GM12878 (cell line): ENCODE measurements around the gene OPCML. TPM values are rescaled to one million over a fixed set of nuclear protein-coding genes. Genes with fewer than 3 reads are reported as not detected.

Experiments
- ATAC-seq: fragments of 200-7000 bp; cut with Tn5 transposase; 3 replicates; pipeline ENCODE4 v1.9.1; 2020; ENCODE audit warnings: mild to moderate bottlenecking, moderate library complexity
- BruUV-seq: library from RNA; stranded (reverse); fragments of 400-500 nt; replicated peaks from 2 replicates; lab custom pipeline; 2021; lab: Mats Ljungman, UMichigan
- CTCF ChIA-PET: fragments of 300-600 bp; sonication (Branson Sonifier 250); formaldehyde crosslinking; extraction: SDS; loops from one replicate; lab custom pipeline; 2021; ENCODE audit warnings: inconsistent platforms; lab: Yijun Ruan, JAX
- POLR2A ChIA-PET: fragments of 350-600 bp; formaldehyde crosslinking; extraction: SDS; loops from one replicate; lab custom pipeline; 2021; ENCODE audit warnings: inconsistent platforms; lab: Charles Lee
- RAD21 ChIA-PET: fragments of 300-600 bp; sonication (Branson Sonifier 250); formaldehyde crosslinking; loops from one replicate; lab custom pipeline; 2023; ENCODE audit warnings: antibody characterized with exemption; ENCODE audit not compliant: unreplicated experiment; lab: Charles Lee
- SMC1A ChIA-PET: fragments of 300-600 bp; sonication (Branson Sonifier 250); formaldehyde crosslinking; loops from one replicate; lab custom pipeline; 2023; ENCODE audit not compliant: unreplicated experiment, uncharacterized antibody; lab: Charles Lee
- DNase-seq: peaks from one replicate; pipeline ENCODE4 v3.0.0-alpha.2; 2011; ENCODE audit warnings: low read depth, low spot score
- FAIRE-seq: peaks from 3 replicates; lab custom pipeline; 2011; peaks lifted over from hg19 to GRCh38; lab: Jason Lieb, UNC
- H2AFZ ChIP-seq: 2 replicates; pipeline ENCODE4 v1.6.0; 2011; ENCODE audit warnings: low read depth, low read length, control low read depth; ENCODE audit not compliant: control insufficient read depth
- H3K27ac ChIP-seq: 2 replicates; pipeline ENCODE4 v1.5.1; 2011; ENCODE audit warnings: control low read depth; ENCODE audit not compliant: control insufficient read depth, insufficient read depth
- H3K27me3 ChIP-seq, 2 experiments: replicated peaks in 1 of 2; 2 replicates each; pipeline versions ENCODE4 v1.6.0 to v1.6.1; 2011; ENCODE audit warnings: low read length in 1 of 2; ENCODE audit not compliant: control insufficient read depth in 2 of 2, insufficient read depth in 2 of 2
- H3K36me3 ChIP-seq, 2 experiments: 2 replicates each; pipeline ENCODE4 v1.5.1; 2011; ENCODE audit warnings: low read length in 1 of 2; ENCODE audit not compliant: control insufficient read depth in 2 of 2, insufficient read depth in 2 of 2
- H3K4me1 ChIP-seq: 2 replicates; pipeline ENCODE4 v1.6.1; 2011; ENCODE audit warnings: mild to moderate bottlenecking, low read length, moderate library complexity, mixed read lengths; ENCODE audit not compliant: control insufficient read depth, insufficient read depth
- H3K4me2 ChIP-seq: 2 replicates; pipeline ENCODE4 v1.6.0; 2011; ENCODE audit warnings: control low read depth; ENCODE audit not compliant: control insufficient read depth, insufficient read depth
- H3K4me3 ChIP-seq: fragments of 200-600 bp; sonication (generic); 2 replicates; pipeline ENCODE4 v1.5.1; 2016
- H3K79me2 ChIP-seq: 2 replicates; pipeline ENCODE4 v1.6.0; 2011; ENCODE audit warnings: low read length; ENCODE audit not compliant: control insufficient read depth, insufficient read depth
- H3K9ac ChIP-seq: 2 replicates; pipeline ENCODE4 v1.8.0; 2011; ENCODE audit warnings: low read length, control low read depth, mixed read lengths; ENCODE audit not compliant: control insufficient read depth, insufficient read depth
- H3K9me3 ChIP-seq: replicated peaks from 3 replicates; pipeline ENCODE4 v1.5.1; 2011; ENCODE audit warnings: mild to moderate bottlenecking, low read length; ENCODE audit not compliant: control insufficient read depth, insufficient read depth
- H4K20me1 ChIP-seq: 2 replicates; pipeline ENCODE4 v1.6.0; 2011; ENCODE audit not compliant: control insufficient read depth, insufficient read depth
- ATF7 ChIP-seq: fragments of 450-650 bp; IDR thresholded peaks from 2 replicates; pipeline ENCODE4 v1.6.1; 2016; ENCODE audit warnings: low read depth, mild to moderate bottlenecking
- CBX3 ChIP-seq: fragments of 200-600 bp; sonication (generic); IDR thresholded peaks from 2 replicates; pipeline ENCODE4 v1.6.1; 2016; ENCODE audit warnings: low read depth, borderline replicate concordance
- CEBPB ChIP-seq, 2 experiments: fragments of 150-350 bp in 1 of 2; IDR thresholded peaks; 2 replicates each; pipeline ENCODE4 v1.6.1; 2012 to 2014; ENCODE audit warnings: low read depth in 2 of 2, low read length in 2 of 2, borderline replicate concordance in 1 of 2, inconsistent platforms in 1 of 2
- CEBPZ ChIP-seq: fragments of 150-350 bp; IDR thresholded peaks from 2 replicates; pipeline ENCODE4 v1.6.1; 2016; ENCODE audit warnings: low read depth, low read length
- CUX1 ChIP-seq: IDR thresholded peaks from 2 replicates; pipeline ENCODE4 v1.6.1; 2012; ENCODE audit warnings: improper control_type of control experiment, low read depth, low read length; ENCODE audit not compliant: insufficient replicate concordance
- EED ChIP-seq: sonication (generic); IDR thresholded peaks from 2 replicates; pipeline ENCODE4 v1.6.1; 2016; ENCODE audit warnings: antibody characterized with exemption, low read depth
- GABPA ChIP-seq: IDR thresholded peaks from 2 replicates; pipeline ENCODE4 v1.6.1; 2014; ENCODE audit warnings: antibody characterized with exemption, low read depth, mild to moderate bottlenecking, inconsistent platforms
- IRF4 ChIP-seq: IDR thresholded peaks from 2 replicates; pipeline ENCODE4 v1.6.1; 2011; ENCODE audit warnings: low read depth, low read length
- JUND ChIP-seq: IDR thresholded peaks from 2 replicates; pipeline ENCODE4 v1.6.1; 2012; ENCODE audit warnings: low read depth, mild to moderate bottlenecking, low read length, improper control_type of control experiment, moderate library complexity
- NFIC ChIP-seq: IDR thresholded peaks from 2 replicates; pipeline ENCODE4 v1.6.1; 2012; ENCODE audit warnings: low read depth, mild to moderate bottlenecking, inconsistent platforms, low read length, moderate library complexity
- NFXL1 ChIP-seq: fragments of 450-650 bp; IDR thresholded peaks from 2 replicates; pipeline ENCODE4 v1.6.1; 2017; ENCODE audit warnings: antibody characterized with exemption, mild to moderate bottlenecking, borderline replicate concordance
- NR2C2 ChIP-seq: IDR thresholded peaks from 2 replicates; pipeline ENCODE4 v1.6.1; 2011; ENCODE audit warnings: borderline replicate concordance, low read depth; ENCODE audit not compliant: control insufficient read depth, insufficient read length
- RAD21 ChIP-seq: IDR thresholded peaks from 2 replicates; pipeline ENCODE4 v1.6.1; 2011; ENCODE audit warnings: mild to moderate bottlenecking, low read depth, low read length, moderate library complexity; ENCODE audit not compliant: insufficient read depth
- YBX1 ChIP-seq: fragments of 450-650 bp; IDR thresholded peaks from 2 replicates; pipeline ENCODE4 v1.6.1; 2016; ENCODE audit warnings: antibody characterized with exemption
- YY1 ChIP-seq: IDR thresholded peaks from 2 replicates; pipeline ENCODE4 v1.6.1; 2011; ENCODE audit warnings: low read depth, mild to moderate bottlenecking, low read length
- WGBS: methylation state at CpG from one replicate; pipeline ENCODE4 v1.1.6; 2016; ENCODE audit warnings: low lambda C conversion rate; ENCODE audit not compliant: insufficient replicate concordance, insufficient coverage; ENCODE audit errors: missing lambda C conversion rate; 5-methylcytosine and 5-hydroxymethylcytosine counted together
- in situ Hi-C: fragments of 300-500 bp; cut with MboI; formaldehyde crosslinking; loops from 9 replicates; pipeline ENCODE4 v1.14.3; 2018; ENCODE audit warnings: mixed read lengths
- intact Hi-C: fragments of 100-400 bp; cut with micrococcal nuclease; formaldehyde crosslinking; loops from one replicate; pipeline ENCODE4 v1.14.2; 2022; ENCODE audit not compliant: unreplicated experiment
- polyA plus RNA-seq, 11 experiments: library from polyadenylated mRNA; depleted of rRNA in 4 of 11; unstranded in 6 of 11; stranded (reverse) in 5 of 11; fragments of >200 nt; fragmentation: Nextera tagmentation in 4 of 11; fragmentation: Illumina TruSeq in 1 of 11; extraction: Ambion mirVana in 4 of 11; extraction: Trizol in 1 of 11; gene quantifications; 1 replicate in 1 of 11; 2 replicates in 10 of 11; pipeline versions ENCODE4 v1.2.1 to v1.2.3, GENCODE V29; 2011 to 2016; ENCODE audit warnings: inconsistent platforms in 2 of 11, missing spikeins in 2 of 11, low read depth in 1 of 11
- total RNA-seq, 4 experiments: library from RNA; depleted of rRNA in 3 of 4; stranded (reverse); fragments of >200 nt in 3 of 4; fragmentation: Illumina TruSeq in 1 of 4; extraction: Trizol in 1 of 4; gene quantifications; 2 replicates each; pipeline versions ENCODE4 v1.2.1 to v1.2.3, GENCODE V29; 2013 to 2021

Gene OPCML
- total and polyA plus RNA-seq, 10 of the 15 experiments (the other 5 are each of a cell fraction or from before 2014, with no cell fraction given): 0.84 TPM; not detected in 9

GRCh38 chr11:132997396-132997795 lies 534.9 kb downstream of the OPCML start:
- POLR2A ChIA-PET: no interaction called here
- DNase-seq (no peak), FAIRE-seq (no peak), ATAC-seq (no peak)
- no peaks in the 10 kb centered on the region; a peak in 3 of 4 replicates for H3K27me3 ChIP-seq
- intact Hi-C loops: no loop called here
- no peak overlapping the region for H3K9ac ChIP-seq
- no peaks in the 10 kb centered on the region for H4K20me1 ChIP-seq
- BruUV-seq: no TSS peak
- H3K4me2 ChIP-seq: no peak overlapping the region
- no peaks in the 10 kb centered on the region for H3K36me3 ChIP-seq
- H3K9me3 ChIP-seq: no peaks in the 10 kb centered on the region
- no peak overlapping the region for H3K27ac ChIP-seq
- TF ChIP-seq CEBPB (IDR thresholded peaks at IDR 0.05; ENCODE audit: borderline replicate concordance in 1 of 2, low read depth in 2 of 2, low read length in 2 of 2): no peak
- no peak for TF ChIP-seq NR2C2
- TF ChIP-seq CEBPZ: no peak
- no peak for TF ChIP-seq NFIC
- no peak for TF ChIP-seq JUND
- no peak for TF ChIP-seq NFXL1
- TF ChIP-seq YBX1: no peak
- TF ChIP-seq CUX1: no peak
- TF ChIP-seq ATF7: no peak
- no peak for TF ChIP-seq CBX3
- no peak for TF ChIP-seq IRF4
- no peak for TF ChIP-seq RAD21
- no peak for TF ChIP-seq YY1
- no peak for TF ChIP-seq EED
- no peak for TF ChIP-seq GABPA
- RAD21 ChIA-PET: no interaction called here
- WGBS: 3% methylated on average over 5 of the region's 5 CpGs
- H3K4me3 ChIP-seq: no peak overlapping the region
- CTCF ChIA-PET: no interaction called here
- no peaks in the 10 kb centered on the region for H3K4me1 ChIP-seq
- no peaks in the 10 kb centered on the region for H3K79me2 ChIP-seq
- SMC1A ChIA-PET: no interaction called here
- in situ Hi-C loops: no loop called here
- no peak overlapping the region for H2AFZ ChIP-seq
